Smooth muscle cell (in vitro differentiated cells): ENCODE data around the gene CLNK. TPM values are rescaled to one million over a fixed set of nuclear protein-coding genes. Genes with fewer than 3 reads are reported as not detected.

ENCODE experiments used
- DNase-seq: peaks from one replicate; lab custom pipeline; 2025; ENCODE audit not compliant: unreplicated experiment; lab: John Stamatoyannopoulos, UW
- H2AFZ ChIP-seq: fragments of 200-600 bp; sonication (generic); 2 replicates; pipeline ENCODE4 v1.6.0; 2016; ENCODE audit warnings: antibody characterized with exemption, low read depth, mild to moderate bottlenecking
- H3F3A ChIP-seq: fragments of 200-600 bp; sonication (generic); 2 replicates; pipeline ENCODE4 v1.6.0; 2017; ENCODE audit warnings: antibody characterized with exemption, low read depth
- H3K27ac ChIP-seq: fragments of 200-600 bp; sonication (generic); 2 replicates; pipeline ENCODE4 v1.5.1; 2016; ENCODE audit warnings: low read depth, mild to moderate bottlenecking
- H3K27me3 ChIP-seq: fragments of 200-600 bp; sonication (generic); 2 replicates; pipeline ENCODE4 v1.6.1; 2016; ENCODE audit warnings: low read depth, mild to moderate bottlenecking
- H3K36me3 ChIP-seq: fragments of 200-600 bp; sonication (generic); 2 replicates; pipeline ENCODE4 v1.5.1; 2016; ENCODE audit warnings: low read depth
- H3K4me1 ChIP-seq: fragments of 200-600 bp; sonication (generic); 2 replicates; pipeline ENCODE4 v1.5.1; 2016; ENCODE audit warnings: low read depth
- H3K4me2 ChIP-seq: fragments of 200-600 bp; sonication (generic); 2 replicates; pipeline ENCODE4 v1.6.0; 2016; ENCODE audit warnings: mild to moderate bottlenecking
- H3K4me3 ChIP-seq: fragments of 200-600 bp; sonication (generic); 2 replicates; pipeline ENCODE4 v1.5.1; 2016; ENCODE audit warnings: mild to moderate bottlenecking
- H3K79me2 ChIP-seq: fragments of 200-600 bp; sonication (generic); 2 replicates; pipeline ENCODE4 v1.6.0; 2016; ENCODE audit warnings: low read depth, mild to moderate bottlenecking
- H3K9ac ChIP-seq: fragments of 200-600 bp; sonication (generic); 2 replicates; pipeline ENCODE4 v1.6.0; 2016; ENCODE audit warnings: low read depth
- H3K9me3 ChIP-seq: fragments of 200-600 bp; sonication (generic); replicated peaks from 2 replicates; pipeline ENCODE4 v1.5.1; 2016; ENCODE audit warnings: low read depth
- H4K20me1 ChIP-seq: fragments of 200-600 bp; sonication (generic); 2 replicates; pipeline ENCODE4 v1.6.0; 2016; ENCODE audit warnings: low read depth
- CTCF ChIP-seq: fragments of 200-600 bp; sonication (generic); IDR thresholded peaks from 2 replicates; pipeline ENCODE4 v1.5.1; 2017; ENCODE audit warnings: borderline replicate concordance, mild to moderate bottlenecking, antibody characterized with exemption; ENCODE audit not compliant: insufficient read depth, poor library complexity, severe bottlenecking
- WGBS: methylation state at CpG from one replicate; pipeline ENCODE4 v1.1.7; 2016; ENCODE audit warnings: low lambda C conversion rate; 5-methylcytosine and 5-hydroxymethylcytosine counted together
- polyA plus RNA-seq: library from polyadenylated mRNA; unstranded; fragments of >200 nt; fragmentation: Nextera tagmentation; extraction: Ambion mirVana; gene quantifications from 2 replicates; pipeline ENCODE4 v1.2.1, GENCODE V29; 2016
- total RNA-seq: library from RNA; depleted of rRNA; stranded (reverse); fragments of >200 nt; gene quantifications from 2 replicates; pipeline ENCODE4 v1.2.3, GENCODE V29; 2014

CLNK gene
- total and polyA plus RNA-seq, 2 experiments from 2014 or later: not detected

- no peaks in the 10 kb centered on the region for H3K4me1 ChIP-seq
- DNase-seq: no peak
- H3K36me3 ChIP-seq: no peaks in the 10 kb centered on the region
- no peaks in the 10 kb centered on the region for H3K27me3 ChIP-seq
- H3K9me3 ChIP-seq: no peaks in the 10 kb centered on the region
- no peaks in the 10 kb centered on the region for H3F3A ChIP-seq
- H3K4me3 ChIP-seq: no peak overlapping the region
- no peak for TF ChIP-seq CTCF
- H2AFZ ChIP-seq: no peak overlapping the region
- no peaks in the 10 kb centered on the region for H4K20me1 ChIP-seq
- no peak overlapping the region for H3K27ac ChIP-seq
- H3K4me2 ChIP-seq: no peak overlapping the region
- no peak overlapping the region for H3K9ac ChIP-seq
- WGBS: 89% methylated on average over 2 of the region's 2 CpGs
- H3K79me2 ChIP-seq: no peaks in the 10 kb centered on the region
Measured at GRCh38 chr4:10639664-10640063, 44.9 kb downstream of the CLNK start.

- DNase-seq: no peak
- no peak overlapping the region for H3K4me3 ChIP-seq
- no peaks in the 10 kb centered on the region for H3K27me3 ChIP-seq
- no peaks in the 10 kb centered on the region for H4K20me1 ChIP-seq
- H3K4me2 ChIP-seq: no peak overlapping the region
- H3K27ac ChIP-seq: no peak overlapping the region
- no peak overlapping the region for H2AFZ ChIP-seq
- H3K9me3 ChIP-seq: no peaks in the 10 kb centered on the region
- H3F3A ChIP-seq: no peaks in the 10 kb centered on the region
- no peak for TF ChIP-seq CTCF
- no peak overlapping the region for H3K9ac ChIP-seq
- WGBS: 96% methylated on average over 1 of the region's 1 CpG
- H3K36me3 ChIP-seq: no peaks in the 10 kb centered on the region
- no peaks in the 10 kb centered on the region for H3K4me1 ChIP-seq
- H3K79me2 ChIP-seq: no peaks in the 10 kb centered on the region
Measured at GRCh38 chr4:10639100-10639499, 45.5 kb downstream of the CLNK start.

- no peak for TF ChIP-seq CTCF
- Histone ChIP-seq H3K4me1 (no peaks in the 10 kb centered on the region), H2AFZ (no peak overlapping the region), H3K27ac (no peak overlapping the region), H3K79me2 (no peaks in the 10 kb centered on the region), H3K4me3 (no peak overlapping the region), H3K27me3 (no peaks in the 10 kb centered on the region), H3K9me3 (no peaks in the 10 kb centered on the region), H4K20me1 (no peaks in the 10 kb centered on the region), H3F3A (no peaks in the 10 kb centered on the region), H3K4me2 (no peak overlapping the region), H3K9ac (no peak overlapping the region), H3K36me3 (no peaks in the 10 kb centered on the region)
- no peak for DNase-seq
- WGBS: 82% methylated on average over 6 of the region's 6 CpGs
Measured at GRCh38 chr4:10635091-10635490, 49.5 kb downstream of the CLNK start.

GRCh38 chr4:10629394-10629793, 55.2 kb downstream of the CLNK start:
- H3K27ac ChIP-seq: no peak overlapping the region
- no peaks in the 10 kb centered on the region for H3K9me3 ChIP-seq
- no peak overlapping the region for H2AFZ ChIP-seq
- no peaks in the 10 kb centered on the region for H3K4me1 ChIP-seq
- no peaks in the 10 kb centered on the region for H4K20me1 ChIP-seq
- H3K79me2 ChIP-seq: no peaks in the 10 kb centered on the region
- WGBS: 67% methylated on average over 4 of the region's 4 CpGs
- no peak overlapping the region for H3K9ac ChIP-seq
- no peaks in the 10 kb centered on the region for H3K36me3 ChIP-seq
- no peak overlapping the region for H3K4me3 ChIP-seq
- no peaks in the 10 kb centered on the region for H3K27me3 ChIP-seq
- DNase-seq: no peak
- H3F3A ChIP-seq: no peaks in the 10 kb centered on the region
- no peak for TF ChIP-seq CTCF
- H3K4me2 ChIP-seq: no peak overlapping the region
